ENCODE results near the gene THOC5.
"Not testable (repeated sequence)": the region's sequence is repeated elsewhere in the genome, so short reads cannot be mapped to it uniquely, and the experiment has no call there.

Gene THOC5

GRCh38 chr22:29503811-29504372 lies 49.7 kb downstream of the THOC5 start:
- DNase-seq, result peak; percentile 26

GRCh38 chr22:29499852-29500251 lies 53.7 kb downstream of the THOC5 start:
- DNase-seq, result no peak

- no peak for DNase-seq
Measured at GRCh38 chr22:29493636-29494035, 59.9 kb downstream of the THOC5 start.

GRCh38 chr22:29491012-29491411 lies 62.5 kb downstream of the THOC5 start:
- DNase-seq, result no peak

GRCh38 chr22:29489127-29489780 lies 64.3 kb downstream of the THOC5 start:
- not testable (repeated sequence) for DNase-seq

- DNase-seq, result no peak
Measured at GRCh38 chr22:29487426-29487986, 66.1 kb downstream of the THOC5 start.

- no peak for DNase-seq
Measured at GRCh38 chr22:29485448-29485847, 68.1 kb downstream of the THOC5 start.

GRCh38 chr22:29484642-29485041 lies 68.9 kb downstream of the THOC5 start:
- DNase-seq, result no peak

GRCh38 chr22:29483254-29483653 lies 70.3 kb downstream of the THOC5 start:
- no peak for DNase-seq

GRCh38 chr22:29482726-29483125 lies 70.8 kb downstream of the THOC5 start:
- DNase-seq, result no peak

- DNase-seq, result no peak
Measured at GRCh38 chr22:29482253-29482652, 71.3 kb downstream of the THOC5 start.

GRCh38 chr22:29481265-29482000 lies 72.1 kb downstream of the THOC5 start:
- peak; percentile 1 for DNase-seq

GRCh38 chr22:29480512-29481264 lies 72.9 kb downstream of the THOC5 start:
- no peak for DNase-seq

GRCh38 chr22:29480262-29480511 lies 73.4 kb downstream of the THOC5 start:
- no peak for DNase-seq

- DNase-seq, result peak; percentile 18
Measured at GRCh38 chr22:29479417-29480261, 73.9 kb downstream of the THOC5 start, which contains the start of gene NEFH. Gene NEFH (plus strand): TSS chr22:29480218. CDS start chr22:29480263, 45 bp downstream.

- peak; percentile 25 for DNase-seq
Measured at GRCh38 chr22:29478326-29479276, 75.0 kb downstream of the THOC5 start.

GRCh38 chr22:29477723-29478318 lies 75.7 kb downstream of the THOC5 start:
- DNase-seq, result peak; percentile 57

- DNase-seq, result no peak
Measured at GRCh38 chr22:29476116-29476515, 77.4 kb downstream of the THOC5 start.

GRCh38 chr22:29475550-29475949 lies 78.0 kb downstream of the THOC5 start:
- no peak for DNase-seq

GRCh38 chr22:29473001-29473400 lies 80.6 kb downstream of the THOC5 start:
- DNase-seq, result no peak

Measured in DMS79 treated with DMSO at 0.1 percent for 48 hours (cell line).